ENCODE results near the gene TATDN3.

DNA sequence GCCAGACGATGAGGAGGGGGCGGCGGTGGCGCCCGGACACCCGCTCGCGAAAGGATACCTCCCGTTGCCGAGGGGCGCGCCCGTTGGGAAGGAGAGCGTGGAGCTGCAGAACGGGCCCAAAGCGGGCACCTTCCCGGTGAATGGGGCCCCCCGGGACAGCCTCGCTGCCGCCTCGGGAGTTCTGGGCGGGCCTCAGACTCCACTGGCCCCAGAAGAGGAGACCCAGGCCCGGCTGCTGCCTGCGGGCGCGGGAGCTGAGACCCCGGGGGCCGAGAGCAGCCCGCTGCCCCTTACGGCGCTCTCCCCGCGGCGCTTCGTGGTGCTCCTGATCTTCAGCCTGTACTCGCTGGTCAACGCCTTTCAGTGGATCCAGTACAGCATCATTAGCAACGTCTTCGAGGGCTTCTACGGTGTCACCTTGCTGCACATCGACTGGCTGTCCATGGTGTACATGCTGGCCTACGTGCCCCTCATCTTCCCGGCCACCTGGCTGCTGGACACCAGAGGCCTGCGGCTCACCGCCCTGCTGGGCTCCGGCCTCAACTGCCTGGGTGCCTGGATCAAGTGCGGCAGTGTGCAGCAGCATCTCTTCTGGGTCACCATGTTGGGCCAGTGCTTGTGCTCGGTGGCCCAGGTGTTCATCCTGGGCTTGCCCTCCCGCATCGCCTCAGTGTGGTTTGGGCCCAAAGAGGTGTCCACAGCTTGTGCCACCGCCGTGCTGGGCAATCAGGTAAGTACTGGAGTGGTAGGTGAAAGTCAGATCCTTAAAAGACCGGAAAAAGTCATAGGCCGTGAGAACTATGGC is 67.0 kb downstream of the TATDN3 start:
- TF ChIP-seq, protein P1, sequence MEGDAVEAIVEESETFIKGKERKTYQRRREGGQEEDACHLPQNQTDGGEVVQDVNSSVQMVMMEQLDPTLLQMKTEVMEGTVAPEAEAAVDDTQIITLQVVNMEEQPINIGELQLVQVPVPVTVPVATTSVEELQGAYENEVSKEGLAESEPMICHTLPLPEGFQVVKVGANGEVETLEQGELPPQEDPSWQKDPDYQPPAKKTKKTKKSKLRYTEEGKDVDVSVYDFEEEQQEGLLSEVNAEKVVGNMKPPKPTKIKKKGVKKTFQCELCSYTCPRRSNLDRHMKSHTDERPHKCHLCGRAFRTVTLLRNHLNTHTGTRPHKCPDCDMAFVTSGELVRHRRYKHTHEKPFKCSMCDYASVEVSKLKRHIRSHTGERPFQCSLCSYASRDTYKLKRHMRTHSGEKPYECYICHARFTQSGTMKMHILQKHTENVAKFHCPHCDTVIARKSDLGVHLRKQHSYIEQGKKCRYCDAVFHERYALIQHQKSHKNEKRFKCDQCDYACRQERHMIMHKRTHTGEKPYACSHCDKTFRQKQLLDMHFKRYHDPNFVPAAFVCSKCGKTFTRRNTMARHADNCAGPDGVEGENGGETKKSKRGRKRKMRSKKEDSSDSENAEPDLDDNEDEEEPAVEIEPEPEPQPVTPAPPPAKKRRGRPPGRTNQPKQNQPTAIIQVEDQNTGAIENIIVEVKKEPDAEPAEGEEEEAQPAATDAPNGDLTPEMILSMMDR (conservative IDR thresholded peaks at IDR 0.05; ENCODE audit: low read depth, low read length): no peak
- no peak for TF ChIP-seq EZH2 (IDR thresholded peaks at IDR 0.05; ENCODE audit: borderline replicate concordance, low read depth, low read length, poor library complexity, severe bottlenecking)

All from A673 (cell line).